Nephron progenitor cell (in vitro differentiated cells): ENCODE data around the gene GABRP.
"Not testable (repeated sequence)": the region's sequence is repeated elsewhere in the genome, so short reads cannot be mapped to it uniquely, and the experiment has no call there.

Source experiments
- DNase-seq: peaks from one replicate; pipeline ENCODE4 v3.0.0; 2021
- H3K27ac Mint-ChIP-seq: 2 replicates; pipeline ENCODE4 v1.8.0; 2021; ENCODE audit warnings: mild to moderate bottlenecking, moderate library complexity, mixed read lengths
- H3K27me3 Mint-ChIP-seq: 2 replicates; pipeline ENCODE4 v1.8.0; 2021; ENCODE audit warnings: mild to moderate bottlenecking, low read depth, mixed read lengths; ENCODE audit not compliant: poor library complexity
- H3K36me3 Mint-ChIP-seq: 2 replicates; pipeline ENCODE4 v1.8.0; 2021; ENCODE audit warnings: low read depth, mixed read lengths
- H3K4me1 Mint-ChIP-seq: 2 replicates; pipeline ENCODE4 v1.8.0; 2021; ENCODE audit warnings: mixed read lengths
- H3K4me3 Mint-ChIP-seq: 2 replicates; pipeline ENCODE4 v1.8.0; 2021; ENCODE audit warnings: mild to moderate bottlenecking, moderate library complexity, mixed read lengths
- H3K9me3 Mint-ChIP-seq: 2 replicates; pipeline ENCODE4 v1.8.0; 2021; ENCODE audit warnings: mild to moderate bottlenecking, moderate library complexity, mixed read lengths
- CTCF ChIP-seq: fragments of 200-600 bp; sonication (generic); IDR thresholded peaks from 2 replicates; pipeline ENCODE4 v1.5.0; 2021; ENCODE audit warnings: antibody characterized with exemption

The GABRP gene

GRCh38 chr5:170832241-170832640 is 48.7 kb downstream of the GABRP start:
- DNase-seq: no peak
- no peak overlapping the region for H3K4me3 Mint-ChIP-seq
- H3K27me3 Mint-ChIP-seq: peaks cover 7% of the 10 kb centered on the region
- no peak for TF ChIP-seq CTCF
- peaks cover 20% of the 10 kb centered on the region for H3K9me3 Mint-ChIP-seq
- peaks cover 14% of the 10 kb centered on the region for H3K4me1 Mint-ChIP-seq
- H3K36me3 Mint-ChIP-seq: no peaks in the 10 kb centered on the region
- no peak overlapping the region for H3K27ac Mint-ChIP-seq

DNA sequence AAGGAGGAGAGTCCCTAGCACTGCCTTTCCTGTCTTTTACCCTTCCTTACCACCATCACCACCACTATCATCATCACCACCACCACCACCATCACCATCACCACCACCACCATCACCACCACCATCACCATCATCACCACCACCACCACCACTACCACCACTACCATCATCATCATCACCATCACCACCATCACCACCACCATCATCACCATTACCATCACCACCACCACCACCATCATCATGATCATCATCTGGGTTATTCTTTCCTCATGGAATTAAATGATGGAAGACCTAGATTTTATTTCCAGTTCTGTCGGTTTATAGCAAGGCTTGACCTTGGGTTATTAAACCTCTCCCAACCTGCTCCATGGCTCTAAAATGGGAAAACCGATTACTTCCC is 50.5 kb downstream of the GABRP start:
- not testable (repeated sequence) for DNase-seq, H3K27me3 Mint-ChIP-seq, H3K27ac Mint-ChIP-seq, H3K36me3 Mint-ChIP-seq, H3K4me3 Mint-ChIP-seq, H3K9me3 Mint-ChIP-seq
- H3K4me1 Mint-ChIP-seq: peaks cover 14% of the 10 kb centered on the region

GRCh38 chr5:170836226-170836625 is 52.7 kb downstream of the GABRP start:
- Mint-ChIP-seq H3K27me3 (peaks cover 4% of the 10 kb centered on the region), H3K4me1 (peaks cover 14% of the 10 kb centered on the region), H3K36me3 (no peaks in the 10 kb centered on the region), H3K9me3 (peaks cover 9% of the 10 kb centered on the region), H3K4me3 (no peak overlapping the region), H3K27ac (no peak overlapping the region)
- no peak for TF ChIP-seq CTCF
- DNase-seq: no peak

GRCh38 chr5:170843870-170844269 is 60.3 kb downstream of the GABRP start:
- Mint-ChIP-seq H3K4me3 (no peak overlapping the region), H3K27ac (no peak overlapping the region), H3K9me3 (peaks cover 3% of the 10 kb centered on the region)

DNA sequence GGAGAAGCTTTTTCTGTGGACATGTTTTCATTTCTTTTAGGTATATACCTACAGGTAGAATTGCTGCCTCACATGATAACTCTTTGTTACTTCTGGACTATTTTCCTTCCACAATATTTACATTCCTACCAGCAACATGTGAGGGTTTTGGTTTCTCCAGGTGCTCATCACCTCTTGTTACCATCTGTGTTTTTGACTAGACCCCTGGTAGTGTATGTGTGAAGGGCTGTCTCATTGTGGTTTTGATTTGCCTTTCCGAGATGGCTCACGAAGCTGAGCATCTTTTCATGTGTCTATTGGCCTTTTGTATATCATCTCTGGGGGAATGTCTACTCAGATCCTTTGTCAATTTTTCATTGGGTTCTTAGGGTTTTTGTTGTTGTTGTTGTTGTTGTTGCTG is 61.1 kb downstream of the GABRP start:
- no peaks in the 10 kb centered on the region for H3K36me3 Mint-ChIP-seq
- H3K4me3 Mint-ChIP-seq: no peak overlapping the region
- H3K4me1 Mint-ChIP-seq: no peaks in the 10 kb centered on the region
- H3K27me3 Mint-ChIP-seq: peaks cover 4% of the 10 kb centered on the region
- H3K27ac Mint-ChIP-seq: no peak overlapping the region
- H3K9me3 Mint-ChIP-seq: peaks cover 3% of the 10 kb centered on the region
- no peak for TF ChIP-seq CTCF
- no peak for DNase-seq

More at GRCh38 chr5:170843870-170844269, 60.3 kb downstream of the GABRP start:
- H3K4me1 Mint-ChIP-seq: no peaks in the 10 kb centered on the region
- DNase-seq: no peak
- H3K27me3 Mint-ChIP-seq: peaks cover 4% of the 10 kb centered on the region
- H3K36me3 Mint-ChIP-seq: no peaks in the 10 kb centered on the region
- no peak for TF ChIP-seq CTCF

DNA sequence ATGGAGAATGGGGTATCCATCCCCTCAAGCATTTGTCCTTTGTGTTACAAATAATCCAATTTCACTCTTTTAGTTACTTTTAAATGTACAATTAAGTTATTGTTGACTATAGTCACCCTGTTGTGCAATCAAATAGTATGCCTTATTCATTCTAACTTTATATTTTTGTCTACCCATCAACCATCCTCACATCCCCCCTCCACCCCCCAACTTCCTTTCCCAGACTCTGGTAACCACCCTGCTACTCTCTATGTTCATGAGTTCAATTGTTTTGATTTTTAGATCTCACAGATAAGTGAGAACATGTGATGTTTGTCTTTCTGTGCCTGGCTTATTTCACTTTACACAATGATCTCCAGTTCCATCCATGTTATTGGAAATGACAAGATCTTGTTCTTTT is 62.9 kb downstream of the GABRP start:
- H3K27ac Mint-ChIP-seq: no peak overlapping the region
- H3K27me3 Mint-ChIP-seq: peaks cover 4% of the 10 kb centered on the region
- TF ChIP-seq CTCF: no peak
- peaks cover 3% of the 10 kb centered on the region for H3K9me3 Mint-ChIP-seq
- no peak for DNase-seq
- no peaks in the 10 kb centered on the region for H3K36me3 Mint-ChIP-seq
- no peak overlapping the region for H3K4me3 Mint-ChIP-seq
- no peaks in the 10 kb centered on the region for H3K4me1 Mint-ChIP-seq
